ENCODE measurements around the gene TEKTIP1. TPM values are rescaled to one million over a fixed set of nuclear protein-coding genes. Genes with fewer than 3 reads are reported as not detected.
A peak's percentile ranks its signal among the peaks of the same experiment; 100 is the strongest.

Gene TEKTIP1
- total and polyA plus RNA-seq, 9 of the 15 experiments (the other 6 are each of a cell fraction or from before 2014, with no cell fraction given): 0.66 TPM; not detected in 8

- TF ChIP-seq ESRRB (CRISPR knock-in tag; IDR thresholded peaks at IDR 0.05; ENCODE audit: borderline replicate concordance) (no peak), ZNF551 (CRISPR knock-in tag; IDR thresholded peaks at IDR 0.05) (no peak), ADNP (tag; IDR thresholded peaks at IDR 0.05) (no peak), ZNF436 (CRISPR knock-in tag; IDR thresholded peaks at IDR 0.05) (no peak), FOS (IDR thresholded peaks at IDR 0.05; ENCODE audit: extremely low read depth, insufficient read length) (peak; percentile 63), EGR1 (conservative IDR thresholded peaks at IDR 0.05) (no peak), ZNF696 (CRISPR knock-in tag; conservative IDR thresholded peaks at IDR 0.05) (no peak), SMAD2 (IDR thresholded peaks at IDR 0.05; ENCODE audit: low read depth, low read length) (no peak), KLF16 (IDR thresholded peaks at IDR 0.05) (no peak), MNT (conservative IDR thresholded peaks at IDR 0.05) (no peak), MTA1 (IDR thresholded peaks at IDR 0.05; ENCODE audit: borderline replicate concordance) (no peak), CHD2 (IDR thresholded peaks at IDR 0.05; ENCODE audit: low read depth, low read length) (peak; percentile 43), MAFG (tag; conservative IDR thresholded peaks at IDR 0.05) (no peak), NELFE (IDR thresholded peaks at IDR 0.05; ENCODE audit: insufficient read depth, insufficient read length) (no peak), TEAD2 (tag; IDR thresholded peaks at IDR 0.05) (no peak), EZH2 (IDR thresholded peaks at IDR 0.05; ENCODE audit: borderline replicate concordance, low read depth, low read length) (no peak), ZNF232 (CRISPR knock-in tag; IDR thresholded peaks at IDR 0.05) (no peak), SETDB1 (IDR thresholded peaks at IDR 0.05; ENCODE audit: low read length) (no peak), ZNF212 (CRISPR knock-in tag; IDR thresholded peaks at IDR 0.05) (no peak), RNF2 (IDR thresholded peaks at IDR 0.05) (no peak), SOX6 (IDR thresholded peaks at IDR 0.05) (no peak), KDM4B (IDR thresholded peaks at IDR 0.05; ENCODE audit: borderline replicate concordance in 2 of 2, low read depth in 1 of 2) (no peak), SP2 (IDR thresholded peaks at IDR 0.05; ENCODE audit: extremely low read depth, low read depth, low read length, poor library complexity, severe bottlenecking) (peak; percentile 65), SMAD4 (CRISPR knock-in tag; conservative IDR thresholded peaks at IDR 0.05) (no peak)
- TF ChIP-seq, protein P1, sequence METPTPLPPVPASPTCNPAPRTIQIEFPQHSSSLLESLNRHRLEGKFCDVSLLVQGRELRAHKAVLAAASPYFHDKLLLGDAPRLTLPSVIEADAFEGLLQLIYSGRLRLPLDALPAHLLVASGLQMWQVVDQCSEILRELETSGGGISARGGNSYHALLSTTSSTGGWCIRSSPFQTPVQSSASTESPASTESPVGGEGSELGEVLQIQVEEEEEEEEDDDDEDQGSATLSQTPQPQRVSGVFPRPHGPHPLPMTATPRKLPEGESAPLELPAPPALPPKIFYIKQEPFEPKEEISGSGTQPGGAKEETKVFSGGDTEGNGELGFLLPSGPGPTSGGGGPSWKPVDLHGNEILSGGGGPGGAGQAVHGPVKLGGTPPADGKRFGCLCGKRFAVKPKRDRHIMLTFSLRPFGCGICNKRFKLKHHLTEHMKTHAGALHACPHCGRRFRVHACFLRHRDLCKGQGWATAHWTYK (CRISPR knock-in tag; IDR thresholded peaks at IDR 0.05): no peak
- TF ChIP-seq, protein P2, sequence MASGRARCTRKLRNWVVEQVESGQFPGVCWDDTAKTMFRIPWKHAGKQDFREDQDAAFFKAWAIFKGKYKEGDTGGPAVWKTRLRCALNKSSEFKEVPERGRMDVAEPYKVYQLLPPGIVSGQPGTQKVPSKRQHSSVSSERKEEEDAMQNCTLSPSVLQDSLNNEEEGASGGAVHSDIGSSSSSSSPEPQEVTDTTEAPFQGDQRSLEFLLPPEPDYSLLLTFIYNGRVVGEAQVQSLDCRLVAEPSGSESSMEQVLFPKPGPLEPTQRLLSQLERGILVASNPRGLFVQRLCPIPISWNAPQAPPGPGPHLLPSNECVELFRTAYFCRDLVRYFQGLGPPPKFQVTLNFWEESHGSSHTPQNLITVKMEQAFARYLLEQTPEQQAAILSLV (tag; IDR thresholded peaks at IDR 0.05): no peak
- TF ChIP-seq, protein P3, sequence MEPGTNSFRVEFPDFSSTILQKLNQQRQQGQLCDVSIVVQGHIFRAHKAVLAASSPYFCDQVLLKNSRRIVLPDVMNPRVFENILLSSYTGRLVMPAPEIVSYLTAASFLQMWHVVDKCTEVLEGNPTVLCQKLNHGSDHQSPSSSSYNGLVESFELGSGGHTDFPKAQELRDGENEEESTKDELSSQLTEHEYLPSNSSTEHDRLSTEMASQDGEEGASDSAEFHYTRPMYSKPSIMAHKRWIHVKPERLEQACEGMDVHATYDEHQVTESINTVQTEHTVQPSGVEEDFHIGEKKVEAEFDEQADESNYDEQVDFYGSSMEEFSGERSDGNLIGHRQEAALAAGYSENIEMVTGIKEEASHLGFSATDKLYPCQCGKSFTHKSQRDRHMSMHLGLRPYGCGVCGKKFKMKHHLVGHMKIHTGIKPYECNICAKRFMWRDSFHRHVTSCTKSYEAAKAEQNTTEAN (CRISPR knock-in tag; IDR thresholded peaks at IDR 0.05): no peak
Measured at GRCh38 chr19:3494051-3494450, 44.9 kb upstream of the TEKTIP1 start (continued).

Data from K562 (cell line).